ENCODE data around the gene CBLN3. TPM values are rescaled to one million over a fixed set of nuclear protein-coding genes. Genes with fewer than 3 reads are reported as not detected.

Gene CBLN3
- total and polyA plus RNA-seq, 2 of the 4 experiments (the other 2 are of a cell fraction), result 0.72 to 4.5 TPM

- no TSS peak for BruUV-seq (replicated peaks)
- Histone ChIP-seq H3K14ac (replicated peaks; ENCODE audit: low read depth, low read length) (no peak overlapping the region), H3K36me3 (ENCODE audit: control insufficient read depth, insufficient read depth, low read length) (peaks cover 51% of the 10 kb centered on the region), H3K4me1 (ENCODE audit: control insufficient read depth, insufficient read depth, low read length) (peaks cover 12% of the 10 kb centered on the region; the same call in 1 of the 2 replicates), H3K4ac (ENCODE audit: low read depth, low read length) (no peak overlapping the region), H3K23ac (ENCODE audit: low read depth, low read length) (no peak overlapping the region), H2BK15ac (ENCODE audit: low read depth, low read length) (no peak overlapping the region), H3K9me3 (ENCODE audit: control insufficient read depth, insufficient read depth, low read length) (no peaks in the 10 kb centered on the region), H2BK120ac (ENCODE audit: low read depth, low read length) (no peak overlapping the region), H2AK9ac (replicated peaks; ENCODE audit: low read depth, low read length, poor library complexity) (no peak overlapping the region), H4K20me1 (ENCODE audit: insufficient read depth, low read length) (peaks cover 30% of the 10 kb centered on the region), H2AFZ (replicated peaks; ENCODE audit: low read length, poor library complexity) (no peak overlapping the region), H3K4me3 (ENCODE audit: insufficient read depth, low read depth, low read length) (no peak overlapping the region), H3K27me3 (ENCODE audit: control insufficient read depth, insufficient read depth, low read length) (no peaks in the 10 kb centered on the region), H2BK5ac (ENCODE audit: low read depth, low read length, poor library complexity, severe bottlenecking) (no peak overlapping the region), H3K79me1 (ENCODE audit: low read depth in 1 of 2, low read length in 2 of 2) (peaks cover 26 to 47% of the 10 kb centered on the region in 2 experiments), H2AK5ac (ENCODE audit: low read depth, low read length) (no peak overlapping the region), H3K56ac (ENCODE audit: extremely low read depth, insufficient read depth, low read length) (no peak overlapping the region), H4K5ac (ENCODE audit: low read depth, low read length) (no peak overlapping the region), H4K8ac (ENCODE audit: low read depth in 2 of 2, low read length in 2 of 2) (no peak overlapping the region), H4K91ac (ENCODE audit: insufficient read depth, low read depth, low read length) (no peak overlapping the region), H3K9ac (ENCODE audit: low read depth, low read length) (no peak overlapping the region), H2BK20ac (ENCODE audit: low read depth, low read length) (no peak overlapping the region), H3K18ac (ENCODE audit: low read depth, low read length) (no peak overlapping the region), H3K27ac (ENCODE audit: insufficient read depth, low read length) (no peak overlapping the region), H3K9me1 (ENCODE audit: insufficient read depth, low read length) (no peaks in the 10 kb centered on the region), H3K4me2 (ENCODE audit: low read depth, low read length) (no peak overlapping the region)
- no peak for DNase-seq
- dilution Hi-C loops (cut with HindIII; ENCODE audit: low sequenced_read_pairs, unreplicated experiment) (no loop called here), in situ Hi-C loops (cut with MboI; ENCODE audit: low sequenced_read_pairs) (loop anchor here (5.0 to 25.0 kb wide), 5 partner anchors 70 to 1122 kb away; partner anchors contain the start of genes BCL2L2, FITM1, GMPR2 and NEDD8), intact Hi-C loops (cut with micrococcal nuclease) (loop anchor here (10.0 kb wide), 1 partner anchor 220 kb away; the partner anchor contains the start of genes CHMP4A and MDP1)
- POLR2A ChIA-PET (ENCODE audit: unreplicated experiment), result interaction anchor here (0.6 kb wide), 1 partner anchor 98 kb away, joined by 3 read pairs; no protein-coding TSS in a partner anchor
- no peak for ATAC-seq (ENCODE audit: low read depth)
- WGBS, 2 experiments (ENCODE audit: extremely low coverage in 2 of 2, insufficient read length in 1 of 2), result no CpG with 5 or more reads among the region's 3 CpGs
- CTCF ChIA-PET, result interaction anchor here (1.0 to 1.2 kb wide), 2 partner anchors 69 to 101 kb away, joined by 3 to 6 read pairs; no protein-coding TSS in a partner anchor
- TF ChIP-seq RAD21 (IDR thresholded peaks at IDR 0.05; ENCODE audit: low read length) (no peak), BHLHE40 (IDR thresholded peaks at IDR 0.05; ENCODE audit: low read depth, low read length) (no peak), CEBPB (IDR thresholded peaks at IDR 0.05; ENCODE audit: low read depth, low read length) (no peak), MAFK (IDR thresholded peaks at IDR 0.05; ENCODE audit: low read depth, low read length) (no peak)
- TF ChIP-seq, protein P1, sequence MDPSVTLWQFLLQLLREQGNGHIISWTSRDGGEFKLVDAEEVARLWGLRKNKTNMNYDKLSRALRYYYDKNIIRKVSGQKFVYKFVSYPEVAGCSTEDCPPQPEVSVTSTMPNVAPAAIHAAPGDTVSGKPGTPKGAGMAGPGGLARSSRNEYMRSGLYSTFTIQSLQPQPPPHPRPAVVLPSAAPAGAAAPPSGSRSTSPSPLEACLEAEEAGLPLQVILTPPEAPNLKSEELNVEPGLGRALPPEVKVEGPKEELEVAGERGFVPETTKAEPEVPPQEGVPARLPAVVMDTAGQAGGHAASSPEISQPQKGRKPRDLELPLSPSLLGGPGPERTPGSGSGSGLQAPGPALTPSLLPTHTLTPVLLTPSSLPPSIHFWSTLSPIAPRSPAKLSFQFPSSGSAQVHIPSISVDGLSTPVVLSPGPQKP (IDR thresholded peaks at IDR 0.05; ENCODE audit: borderline replicate concordance, low read depth, low read length), result no peak
These were observed 5.2 kb upstream of the CBLN3 start for GRCh38 chr14:24434676-24435075.

Measured in IMR-90 (cell line).